ENCODE data around the gene TNN.

- TF ChIP-seq POLR2A (IDR thresholded peaks at IDR 0.05) = no peak
- no peak for TF ChIP-seq CTCF (IDR thresholded peaks at IDR 0.05)
- no peak for TF ChIP-seq EP300 (IDR thresholded peaks at IDR 0.05)
Observed at GRCh38 chr1:175054736-175055135, 12.9 kb upstream of the TNN start.

All from ovary (tissue), 3 donors.